GM19395 (cell line): Measurements from ENCODE around the gene PSMD5.

Experiments
- ATAC-seq: cut with Tn5 transposase; IDR thresholded peaks from one replicate; pipeline ENCODE4 v1.9.1; 2021; ENCODE audit warnings: mild to moderate bottlenecking, moderate library complexity; ENCODE audit not compliant: unreplicated experiment

Gene PSMD5

GRCh38 chr9:120767451-120767850 is 75.3 kb downstream of the PSMD5 start:
- no peak for ATAC-seq
